DOHH2 (cell line): Measurements from ENCODE around the gene ZBTB40.

Experiments
- H3F3A ChIP-seq: fragments of 200-600 bp; sonication (generic), shearing (Covaris generic); 2 replicates; pipeline ENCODE4 v1.6.0; 2016; ENCODE audit warnings: antibody characterized with exemption, mild to moderate bottlenecking; ENCODE audit not compliant: control insufficient read depth, insufficient read depth
- H3K27ac ChIP-seq: fragments of 200-600 bp; sonication (generic); 2 replicates; pipeline ENCODE4 v1.5.1; 2014; ENCODE audit warnings: low read depth, mild to moderate bottlenecking, low read length, moderate library complexity
- H3K27me3 ChIP-seq: fragments of 200-600 bp; sonication (generic); 2 replicates; pipeline ENCODE4 v1.6.1; 2014; ENCODE audit warnings: mild to moderate bottlenecking, low read length, mixed read lengths; ENCODE audit not compliant: control insufficient read depth
- H3K36me3 ChIP-seq: fragments of 200-600 bp; sonication (generic); 2 replicates; pipeline ENCODE4 v1.6.1; 2014; ENCODE audit warnings: mild to moderate bottlenecking, low read length, moderate library complexity, mixed read lengths; ENCODE audit not compliant: control insufficient read depth
- H3K4me1 ChIP-seq: fragments of 200-600 bp; sonication (generic); 2 replicates; pipeline ENCODE4 v1.6.1; 2014; ENCODE audit warnings: mild to moderate bottlenecking, low read length, mixed read lengths; ENCODE audit not compliant: control insufficient read depth
- H3K4me2 ChIP-seq: fragments of 200-600 bp; sonication (generic); 2 replicates; pipeline ENCODE4 v1.6.0; 2014; ENCODE audit warnings: mild to moderate bottlenecking, low read length, moderate library complexity
- H3K4me3 ChIP-seq: fragments of 200-600 bp; sonication (generic); 2 replicates; pipeline ENCODE4 v1.5.1; 2014; ENCODE audit warnings: mild to moderate bottlenecking, low read length, mixed read lengths
- H3K79me2 ChIP-seq: fragments of 200-600 bp; sonication (generic); 2 replicates; pipeline ENCODE4 v1.6.1; 2014; ENCODE audit warnings: mild to moderate bottlenecking, low read length, mixed read lengths; ENCODE audit not compliant: control insufficient read depth
- H3K9me2 ChIP-seq: fragments of 200-600 bp; sonication (generic); replicated peaks from 2 replicates; pipeline ENCODE4 v1.6.1; 2014; ENCODE audit warnings: mild to moderate bottlenecking, low read length, mixed read lengths; ENCODE audit not compliant: control insufficient read depth
- H3K9me3 ChIP-seq: fragments of 200-600 bp; sonication (generic); 2 replicates; pipeline ENCODE4 v1.6.1; 2014; ENCODE audit warnings: antibody characterized with exemption, low read length, mixed read lengths; ENCODE audit not compliant: control insufficient read depth, insufficient read depth
- H4K20me1 ChIP-seq: fragments of 200-600 bp; sonication (generic); 2 replicates; pipeline ENCODE4 v1.6.0; 2014; ENCODE audit warnings: low read depth, mild to moderate bottlenecking, antibody characterized with exemption, low read length, moderate library complexity; ENCODE audit not compliant: control insufficient read depth, insufficient read depth
- CTCF ChIP-seq: fragments of 200-600 bp; sonication (generic); IDR thresholded peaks from one replicate; pipeline ENCODE4 v1.5.1; 2014; ENCODE audit warnings: antibody characterized with exemption, mild to moderate bottlenecking, low read depth, low read length; ENCODE audit not compliant: poor library complexity, severe bottlenecking
- EZH2phosphoT487 ChIP-seq: fragments of 200-600 bp; sonication (generic); IDR thresholded peaks from 2 replicates; pipeline ENCODE4 v1.6.1; 2017; ENCODE audit warnings: borderline replicate concordance, mild to moderate bottlenecking, antibody characterized with exemption, low read length, moderate library complexity, mixed read lengths

ZBTB40 gene

DNA sequence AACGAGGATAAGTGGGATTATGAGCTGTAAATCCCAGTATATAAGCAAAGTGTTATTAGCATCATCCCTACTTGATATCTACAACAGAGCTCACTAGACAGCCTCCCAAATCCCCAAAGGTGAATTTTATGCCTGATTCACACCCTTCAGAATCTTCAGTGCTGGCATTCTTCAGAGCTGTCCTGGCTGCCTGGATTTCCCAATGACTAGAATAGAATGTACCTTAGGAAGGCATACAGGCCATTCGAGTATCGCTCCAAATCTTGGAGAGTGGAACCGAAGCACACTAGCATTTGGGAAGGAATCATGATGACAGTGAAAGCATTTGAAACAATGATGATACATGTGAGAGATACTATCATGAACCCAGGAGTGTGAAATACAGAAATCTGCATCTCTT, 22.3 kb downstream of the ZBTB40 start:
- TF ChIP-seq EZH2phosphoT487 (no peak), CTCF (no peak)
- Histone ChIP-seq H3K27ac (no peak overlapping the region), H3K36me3 (no peaks in the 10 kb centered on the region), H3K4me3 (no peak overlapping the region), H3K9me3 (no peaks in the 10 kb centered on the region), H3F3A (no peaks in the 10 kb centered on the region), H3K79me2 (peaks cover 60% of the 10 kb centered on the region), H4K20me1 (no peaks in the 10 kb centered on the region), H3K9me2 (no peaks in the 10 kb centered on the region), H3K4me1 (no peaks in the 10 kb centered on the region), H3K27me3 (no peaks in the 10 kb centered on the region), H3K4me2 (no peak overlapping the region)

DNA sequence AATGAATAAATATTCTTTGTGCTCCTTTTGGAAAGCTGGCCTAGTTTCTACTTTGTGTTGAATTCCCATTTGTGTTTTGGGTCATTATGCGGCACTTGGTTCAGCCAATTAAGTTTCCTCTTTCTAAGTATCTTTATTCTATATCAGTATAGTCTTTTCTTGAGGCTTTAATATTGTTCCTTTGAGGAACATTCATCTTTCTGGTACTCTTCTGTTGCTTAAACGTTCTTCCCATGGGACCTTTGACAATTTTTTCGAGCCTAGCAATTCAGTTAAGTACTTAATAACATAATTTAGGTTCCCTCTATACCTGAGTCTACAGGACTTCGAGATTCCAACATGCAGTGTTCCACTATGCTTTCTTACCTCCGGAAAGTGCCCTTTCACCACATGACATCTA, 24.9 kb downstream of the ZBTB40 start:
- no peaks in the 10 kb centered on the region for H4K20me1 ChIP-seq
- H3K9me2 ChIP-seq, result no peaks in the 10 kb centered on the region
- H3K4me3 ChIP-seq, result no peak overlapping the region

GRCh38 chr1:22483121-22483520, 31.5 kb downstream of the ZBTB40 start:
- Histone ChIP-seq H3K9me2 (no peaks in the 10 kb centered on the region), H3F3A (no peaks in the 10 kb centered on the region), H3K79me2 (peaks cover 52% of the 10 kb centered on the region), H4K20me1 (no peaks in the 10 kb centered on the region), H3K36me3 (no peaks in the 10 kb centered on the region), H3K9me3 (peaks cover 4% of the 10 kb centered on the region; the same call in 1 of the 2 replicates), H3K4me2 (no peak overlapping the region), H3K4me3 (no peak overlapping the region), H3K27me3 (no peaks in the 10 kb centered on the region), H3K4me1 (no peaks in the 10 kb centered on the region), H3K27ac (no peak overlapping the region)
- TF ChIP-seq EZH2phosphoT487 (no peak), CTCF (no peak)

More for the DNA sequence above, 24.9 kb downstream of the ZBTB40 start:
- Histone ChIP-seq H3K79me2 (peaks cover 38% of the 10 kb centered on the region), H3F3A (no peaks in the 10 kb centered on the region), H3K27me3 (no peaks in the 10 kb centered on the region), H3K4me1 (no peaks in the 10 kb centered on the region), H3K4me2 (no peak overlapping the region), H3K27ac (no peak overlapping the region), H3K9me3 (no peaks in the 10 kb centered on the region), H3K36me3 (no peaks in the 10 kb centered on the region)
- no peak for TF ChIP-seq CTCF
- no peak for TF ChIP-seq EZH2phosphoT487
